Keratinocyte (primary cell): ENCODE results near the gene PID1. TPM values are rescaled to one million over a fixed set of nuclear protein-coding genes. Genes with fewer than 3 reads are reported as not detected.

Experiments
- DNase-seq: peaks from one replicate; pipeline ENCODE4 v3.0.0-alpha.2; 2011; ENCODE audit warnings: low read depth, missing footprints, low spot score
- FAIRE-seq: peaks from 2 replicates; lab custom pipeline; 2011; peaks lifted over from hg19 to GRCh38; lab: Jason Lieb, UNC
- H2AFZ ChIP-seq: 2 replicates; pipeline ENCODE4 v1.6.0; 2012; ENCODE audit warnings: low read length, control low read depth, inconsistent platforms; ENCODE audit not compliant: control insufficient read depth
- H3K27ac ChIP-seq: 2 replicates; pipeline ENCODE4 v1.5.1; 2011; ENCODE audit warnings: low read length; ENCODE audit not compliant: control insufficient read depth, insufficient read depth
- H3K27me3 ChIP-seq: 3 replicates; pipeline ENCODE4 v1.6.0; 2011; ENCODE audit warnings: low read length; ENCODE audit not compliant: control insufficient read depth, insufficient read depth; ENCODE audit errors: extremely low read depth
- H3K36me3 ChIP-seq, 2 experiments: 2 replicates in 1 of 2; 3 replicates in 1 of 2; pipeline ENCODE4 v1.5.1; 2011; ENCODE audit warnings: low read length in 2 of 2, mild to moderate bottlenecking in 1 of 2; ENCODE audit not compliant: control insufficient read depth in 2 of 2, insufficient read depth in 2 of 2; ENCODE audit errors: extremely low read depth in 1 of 2
- H3K4me1 ChIP-seq: 3 replicates; pipeline ENCODE4 v1.5.1; 2011; ENCODE audit warnings: low read length; ENCODE audit not compliant: control insufficient read depth, insufficient read depth; ENCODE audit errors: extremely low read depth
- H3K4me2 ChIP-seq: 3 replicates; pipeline ENCODE4 v1.6.0; 2011; ENCODE audit warnings: low read depth, low read length; ENCODE audit not compliant: control insufficient read depth, insufficient read depth; ENCODE audit errors: extremely low read depth
- H3K4me3 ChIP-seq, 3 experiments: fragments of 200-600 bp in 1 of 3; sonication (generic) in 1 of 3; 2 replicates in 2 of 3; 3 replicates in 1 of 3; pipeline ENCODE4 v1.5.1; 2011 to 2016; ENCODE audit warnings: low read length in 3 of 3, mild to moderate bottlenecking in 3 of 3, control low read depth in 2 of 3, inconsistent platforms in 1 of 3, low read depth in 1 of 3, mixed read lengths in 1 of 3, mixed run types in 1 of 3, moderate library complexity in 1 of 3; ENCODE audit not compliant: control insufficient read depth in 2 of 3, insufficient read depth in 2 of 3; ENCODE audit errors: extremely low read depth in 1 of 3
- H3K79me2 ChIP-seq: 2 replicates; pipeline ENCODE4 v1.6.0; 2012; ENCODE audit warnings: low read length; ENCODE audit not compliant: control insufficient read depth, insufficient read depth
- H3K9ac ChIP-seq: 3 replicates; pipeline ENCODE4 v1.6.0; 2011; ENCODE audit warnings: low read length; ENCODE audit not compliant: control insufficient read depth, insufficient read depth; ENCODE audit errors: extremely low read depth
- H3K9me1 ChIP-seq: 3 replicates; pipeline ENCODE4 v1.6.0; 2011; ENCODE audit warnings: low read length; ENCODE audit not compliant: control insufficient read depth, insufficient read depth; ENCODE audit errors: extremely low read depth
- H3K9me3 ChIP-seq: 2 replicates; pipeline ENCODE4 v1.5.1; 2012; ENCODE audit warnings: low read depth, low read length; ENCODE audit not compliant: control insufficient read depth
- H4K20me1 ChIP-seq: 3 replicates; pipeline ENCODE4 v1.6.0; 2011; ENCODE audit warnings: low read length; ENCODE audit not compliant: control insufficient read depth, insufficient read depth; ENCODE audit errors: extremely low read depth
- EZH2 ChIP-seq: IDR thresholded peaks from one replicate; pipeline ENCODE4 v1.6.1; 2012; ENCODE audit warnings: inconsistent platforms, mild to moderate bottlenecking, low read length, moderate library complexity
- dilution Hi-C: fragments of 300-500 bp; cut with MboI; formaldehyde crosslinking; loops from one replicate; pipeline ENCODE4 v1.7.0; 2020; ENCODE audit warnings: low sequenced_read_pairs; ENCODE audit not compliant: extremely low pct_ligation_motif_present
- polyA plus RNA-seq, 5 experiments: library from polyadenylated mRNA; depleted of rRNA in 3 of 5; stranded (reverse) in 3 of 5; stranded (forward) in 1 of 5; unstranded in 1 of 5; fragments of >200 nt; gene quantifications; 1 replicate in 1 of 5; 2 replicates in 3 of 5; 3 replicates in 1 of 5; pipeline versions ENCODE4 v1.2.1 to v1.2.3, GENCODE V29; 2011 to 2012; ENCODE audit warnings: missing spikeins in 2 of 5, low read depth in 1 of 5, low replicate concordance in 1 of 5
- TF ChIP-seq, protein P1 (sequence below), 3 experiments: IDR thresholded peaks in 1 of 3; conservative IDR thresholded peaks in 1 of 3; optimal IDR thresholded peaks in 1 of 3; 2 replicates in 2 of 3; 3 replicates in 1 of 3; pipeline versions ENCODE3 to v1.5.1; 2011; ENCODE audit warnings: low read length in 3 of 3, mild to moderate bottlenecking in 3 of 3, moderate library complexity in 2 of 3, control low read depth in 1 of 3, inconsistent platforms in 1 of 3; ENCODE audit not compliant: insufficient read depth in 2 of 3; ENCODE audit errors: extremely low read depth in 1 of 3

PID1 gene
- polyA plus RNA-seq, 1 donor (not counting 4 experiments of a cell fraction or from before 2014, with no cell fraction given) = 5.4 TPM

DNA sequence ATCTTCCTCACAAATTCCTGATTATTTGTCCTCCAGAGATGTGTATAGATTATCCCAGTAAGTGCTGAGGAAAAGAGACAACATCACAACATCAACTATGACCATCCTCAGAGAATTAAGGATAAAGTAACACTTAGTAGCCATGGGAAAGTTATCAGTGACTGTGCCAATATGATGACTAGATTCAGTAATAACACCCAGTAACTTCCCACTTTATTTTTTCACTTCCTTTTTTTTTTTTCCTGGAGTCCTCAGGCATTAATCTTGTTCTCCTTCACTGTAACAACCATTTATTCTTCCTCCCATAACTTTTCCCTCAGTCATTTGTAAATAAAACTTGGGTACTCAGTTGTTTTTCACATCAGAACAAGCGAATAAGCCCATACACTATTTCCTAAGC, 16.7 kb upstream of the PID1 start:
- H3K4me3 ChIP-seq = no peak overlapping the region
- FAIRE-seq = no peak
- H3K79me2 ChIP-seq = no peaks in the 10 kb centered on the region

DNA sequence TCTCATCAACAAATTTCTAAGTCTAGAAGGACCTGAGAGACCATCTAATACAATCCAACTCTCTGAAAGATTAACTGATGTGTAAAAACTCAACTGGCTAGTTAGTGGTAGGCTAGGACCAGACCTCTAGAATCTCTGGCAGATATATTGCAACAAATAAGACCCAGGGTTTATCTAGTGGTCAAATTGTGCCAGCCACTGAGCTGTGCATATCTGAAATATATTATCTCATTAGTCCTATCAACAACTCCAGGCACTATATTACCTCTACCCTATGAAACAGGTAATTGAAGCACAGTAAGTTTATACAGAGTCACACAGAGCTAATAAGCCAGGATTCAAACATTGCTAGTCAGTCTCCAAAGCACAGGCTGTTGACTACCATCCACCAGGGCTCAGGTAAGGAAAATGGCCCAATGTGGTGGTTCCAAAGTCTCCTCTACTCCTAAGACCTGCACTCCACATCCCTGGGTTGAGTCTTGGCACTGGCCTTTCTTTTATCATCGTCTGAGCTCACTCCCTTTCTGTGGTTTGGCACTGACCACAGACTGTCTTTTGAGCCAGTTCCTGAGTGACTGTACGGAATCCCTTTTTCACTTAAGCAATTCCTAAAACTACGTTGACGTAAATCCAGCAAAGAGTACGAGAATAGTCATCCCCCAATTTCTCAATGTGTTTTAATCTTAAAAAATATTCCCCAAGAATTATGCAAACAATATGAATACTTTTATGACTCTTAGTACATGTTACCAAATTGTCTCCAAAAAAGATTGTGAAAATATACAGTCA, 11.9 kb upstream of the PID1 start:
- no peak overlapping the region for H3K4me2 ChIP-seq
- no peak overlapping the region for H3K9ac ChIP-seq
- H2AFZ ChIP-seq = no peak overlapping the region
- H3K36me3 ChIP-seq = no peaks in the 10 kb centered on the region
- FAIRE-seq (peak; percentile 29), DNase-seq (no peak)
- H3K27me3 ChIP-seq = no peaks in the 10 kb centered on the region
- H3K79me2 ChIP-seq = no peaks in the 10 kb centered on the region
- H3K4me3 ChIP-seq = no peak overlapping the region
- TF ChIP-seq, protein P1, sequence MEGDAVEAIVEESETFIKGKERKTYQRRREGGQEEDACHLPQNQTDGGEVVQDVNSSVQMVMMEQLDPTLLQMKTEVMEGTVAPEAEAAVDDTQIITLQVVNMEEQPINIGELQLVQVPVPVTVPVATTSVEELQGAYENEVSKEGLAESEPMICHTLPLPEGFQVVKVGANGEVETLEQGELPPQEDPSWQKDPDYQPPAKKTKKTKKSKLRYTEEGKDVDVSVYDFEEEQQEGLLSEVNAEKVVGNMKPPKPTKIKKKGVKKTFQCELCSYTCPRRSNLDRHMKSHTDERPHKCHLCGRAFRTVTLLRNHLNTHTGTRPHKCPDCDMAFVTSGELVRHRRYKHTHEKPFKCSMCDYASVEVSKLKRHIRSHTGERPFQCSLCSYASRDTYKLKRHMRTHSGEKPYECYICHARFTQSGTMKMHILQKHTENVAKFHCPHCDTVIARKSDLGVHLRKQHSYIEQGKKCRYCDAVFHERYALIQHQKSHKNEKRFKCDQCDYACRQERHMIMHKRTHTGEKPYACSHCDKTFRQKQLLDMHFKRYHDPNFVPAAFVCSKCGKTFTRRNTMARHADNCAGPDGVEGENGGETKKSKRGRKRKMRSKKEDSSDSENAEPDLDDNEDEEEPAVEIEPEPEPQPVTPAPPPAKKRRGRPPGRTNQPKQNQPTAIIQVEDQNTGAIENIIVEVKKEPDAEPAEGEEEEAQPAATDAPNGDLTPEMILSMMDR (optimal IDR thresholded peaks at IDR 0.05 in 1 of 3, IDR thresholded peaks at IDR 0.05 in 1 of 3, conservative IDR thresholded peaks at IDR 0.05 in 1 of 3; ENCODE audit: extremely low read depth in 1 of 3, insufficient read depth in 2 of 3, low read length in 3 of 3) = no peak
- TF ChIP-seq EZH2 = no peak
- H3K9me3 ChIP-seq = no peaks in the 10 kb centered on the region
- dilution Hi-C loops = no loop called here
- no peak overlapping the region for H3K27ac ChIP-seq
- no peaks in the 10 kb centered on the region for H3K9me1 ChIP-seq
- H4K20me1 ChIP-seq = no peaks in the 10 kb centered on the region
- H3K4me1 ChIP-seq = no peaks in the 10 kb centered on the region

More for the DNA sequence above, 16.7 kb upstream of the PID1 start:
- H2AFZ ChIP-seq = no peak overlapping the region
- no peak overlapping the region for H3K27ac ChIP-seq
- no peak for TF ChIP-seq EZH2
- TF ChIP-seq, protein P1 (optimal IDR thresholded peaks at IDR 0.05 in 1 of 3, IDR thresholded peaks at IDR 0.05 in 1 of 3, conservative IDR thresholded peaks at IDR 0.05 in 1 of 3; ENCODE audit: extremely low read depth in 1 of 3, insufficient read depth in 2 of 3, low read length in 3 of 3) = no peak
- no peaks in the 10 kb centered on the region for H3K36me3 ChIP-seq
- H3K9me1 ChIP-seq = no peaks in the 10 kb centered on the region
- H3K4me2 ChIP-seq = no peak overlapping the region
- no peaks in the 10 kb centered on the region for H3K9me3 ChIP-seq
- H4K20me1 ChIP-seq = no peaks in the 10 kb centered on the region
- no peaks in the 10 kb centered on the region for H3K4me1 ChIP-seq
- dilution Hi-C loops = no loop called here
- H3K9ac ChIP-seq = no peak overlapping the region
- no peaks in the 10 kb centered on the region for H3K27me3 ChIP-seq
- no peak for DNase-seq
